Peyer's patch (tissue), 4 donors: Measurements from ENCODE around the gene KDM8.

ENCODE experiments used
- CTCF ChIP-seq, 6 experiments: fragments of 450-650 bp in 4 of 6; fragments of 200-600 bp in 2 of 6; sonication (generic) in 1 of 6; IDR thresholded peaks; one replicate each; pipeline ENCODE4 v1.5.1; 2017 to 2019; ENCODE audit warnings: antibody characterized with exemption in 6 of 6, mild to moderate bottlenecking in 3 of 6, moderate library complexity in 1 of 6
- POLR2A ChIP-seq, 2 donors: fragments of 450-650 bp; IDR thresholded peaks; one replicate each; pipeline ENCODE4 v1.5.1; 2017; ENCODE audit warnings: antibody characterized with exemption in 2 of 2, mild to moderate bottlenecking in 2 of 2, moderate library complexity in 2 of 2

GRCh38 chr16:27198451-27199234, 4.7 kb upstream of the KDM8 start:
- TF ChIP-seq CTCF (IDR thresholded peaks at IDR 0.05) (no peak), POLR2A (IDR thresholded peaks at IDR 0.05) (no peak)
